RWPE2 (cell line): ENCODE data around the gene DENND4A.

Experiments
- ATAC-seq: fragments of 200-7000 bp; cut with Tn5 transposase; 3 replicates; pipeline ENCODE4 v1.9.1; 2021; ENCODE audit warnings: low read depth
- DNase-seq: peaks from one replicate; pipeline ENCODE4 v3.0.0-alpha.2; 2020; ENCODE audit warnings: low spot score
- H3K27ac ChIP-seq: fragments of 450-650 bp; 2 replicates; pipeline ENCODE4 v1.5.1; 2017; ENCODE audit warnings: mild to moderate bottlenecking; ENCODE audit not compliant: poor library complexity, severe bottlenecking
- H3K27me3 ChIP-seq: fragments of 250-450 bp; sonication (Bioruptor Pico); 2 replicates; pipeline ENCODE4 v1.5.1; 2021; ENCODE audit warnings: mild to moderate bottlenecking, moderate library complexity; ENCODE audit not compliant: insufficient read depth, poor library complexity, severe bottlenecking
- H3K36me3 ChIP-seq: fragments of 250-450 bp; sonication (Bioruptor Pico); 2 replicates; pipeline ENCODE4 v1.5.1; 2020; ENCODE audit warnings: low read depth, mild to moderate bottlenecking, moderate library complexity
- H3K4me1 ChIP-seq: fragments of 250-450 bp; sonication (Bioruptor Pico); 2 replicates; pipeline ENCODE4 v1.5.1; 2021; ENCODE audit warnings: mild to moderate bottlenecking, moderate library complexity; ENCODE audit not compliant: insufficient read depth, poor library complexity, severe bottlenecking
- H3K4me3 ChIP-seq: fragments of 250-450 bp; sonication (Bioruptor Pico); 2 replicates; pipeline ENCODE4 v1.5.1; 2021; ENCODE audit warnings: mild to moderate bottlenecking, moderate library complexity; ENCODE audit not compliant: severe bottlenecking
- H3K9me3 ChIP-seq: fragments of 250-450 bp; sonication (Bioruptor Pico); 2 replicates; pipeline ENCODE4 v1.5.1; 2021; ENCODE audit warnings: mild to moderate bottlenecking, moderate library complexity; ENCODE audit not compliant: severe bottlenecking
- CTCF ChIP-seq: fragments of 450-650 bp; IDR thresholded peaks from one replicate; pipeline ENCODE4 v1.5.1; 2017; ENCODE audit warnings: mild to moderate bottlenecking, moderate library complexity; ENCODE audit not compliant: poor library complexity, severe bottlenecking

DENND4A gene

DNA sequence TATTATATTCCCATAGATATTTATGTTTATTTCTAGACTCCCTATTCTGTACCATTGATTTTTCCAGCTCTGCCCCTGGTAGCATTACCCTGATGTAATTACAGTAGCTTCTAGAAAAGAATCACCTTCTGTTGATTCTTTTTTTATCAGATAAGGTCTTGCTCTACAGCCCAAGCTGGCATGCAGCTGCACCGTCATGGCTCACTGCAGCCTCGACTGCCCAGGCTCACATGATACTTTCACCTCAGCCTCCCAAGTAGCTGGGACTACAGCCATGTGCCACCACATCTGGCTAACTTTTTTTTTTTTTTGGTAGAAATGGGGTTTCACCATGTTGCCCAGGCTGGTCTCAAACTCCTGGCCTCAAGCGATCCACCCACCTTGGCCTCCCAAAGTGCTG lies 128.6 kb downstream of the DENND4A start:
- Histone ChIP-seq H3K4me1 (no peaks in the 10 kb centered on the region), H3K27me3 (no peaks in the 10 kb centered on the region), H3K36me3 (peaks cover 61% of the 10 kb centered on the region), H3K9me3 (no peaks in the 10 kb centered on the region), H3K4me3 (no peak overlapping the region), H3K27ac (no peak overlapping the region)
- no peak for ATAC-seq
- no peak for DNase-seq
- no peak for TF ChIP-seq CTCF

- Histone ChIP-seq H3K9me3 (no peaks in the 10 kb centered on the region), H3K27me3 (no peaks in the 10 kb centered on the region), H3K4me3 (no peak overlapping the region), H3K36me3 (peaks cover 53% of the 10 kb centered on the region), H3K4me1 (no peaks in the 10 kb centered on the region), H3K27ac (no peak overlapping the region)
- DNase-seq (no peak), ATAC-seq (peak; percentile 66; the same call in 2 of the 3 replicates)
- no peak for TF ChIP-seq CTCF
Observed at GRCh38 chr15:65660927-65661326, 131.2 kb downstream of the DENND4A start.

- no peaks in the 10 kb centered on the region for H3K9me3 ChIP-seq
- TF ChIP-seq CTCF = no peak
- no peak overlapping the region for H3K4me3 ChIP-seq
- ATAC-seq (no peak), DNase-seq (no peak)
- H3K27ac ChIP-seq = no peak overlapping the region
- H3K36me3 ChIP-seq = peaks cover 46% of the 10 kb centered on the region
- H3K27me3 ChIP-seq = no peaks in the 10 kb centered on the region
- peaks cover 9% of the 10 kb centered on the region for H3K4me1 ChIP-seq
Observed at GRCh38 chr15:65659502-65660052, 132.5 kb downstream of the DENND4A start.

DNA sequence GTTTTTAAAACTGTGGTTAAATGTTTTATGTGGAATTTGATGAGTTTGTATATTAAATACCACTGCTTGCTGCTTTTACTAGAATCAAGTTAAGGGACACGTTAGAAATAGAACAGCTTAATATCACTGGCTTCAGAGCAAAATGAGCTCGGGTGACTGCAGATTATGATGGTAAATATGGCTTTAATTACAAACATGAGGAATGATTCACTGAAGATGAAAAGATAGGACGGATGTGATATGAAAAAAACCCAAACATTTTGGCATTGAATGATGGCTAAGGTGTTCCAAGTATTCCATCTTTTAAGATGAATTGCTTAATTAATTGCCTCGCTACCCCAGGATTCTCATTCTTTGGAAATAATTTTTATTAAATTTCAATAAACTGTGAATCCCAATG lies 136.6 kb downstream of the DENND4A start:
- Histone ChIP-seq H3K27me3 (no peaks in the 10 kb centered on the region), H3K27ac (peak overlapping the region; percentile 1), H3K4me1 (peaks cover 20% of the 10 kb centered on the region), H3K4me3 (no peak overlapping the region), H3K9me3 (no peaks in the 10 kb centered on the region), H3K36me3 (peaks cover 26% of the 10 kb centered on the region)
- no peak for TF ChIP-seq CTCF
- DNase-seq (no peak), ATAC-seq (no peak)

GRCh38 chr15:65655026-65655425 lies 137.1 kb downstream of the DENND4A start:
- Histone ChIP-seq H3K4me1 (peaks cover 20% of the 10 kb centered on the region), H3K4me3 (no peak overlapping the region), H3K27me3 (no peaks in the 10 kb centered on the region), H3K27ac (peak overlapping the region; percentile 1), H3K36me3 (peaks cover 21% of the 10 kb centered on the region), H3K9me3 (no peaks in the 10 kb centered on the region)
- peak; percentile 79 for ATAC-seq
- no peak for TF ChIP-seq CTCF
- no peak for DNase-seq
